Mononuclear cell (primary cell): ENCODE measurements around the gene PKIB. TPM values are rescaled to one million over a fixed set of nuclear protein-coding genes. Genes with fewer than 3 reads are reported as not detected.
"Not testable (repeated sequence)": the region's sequence is repeated elsewhere in the genome, so short reads cannot be mapped to it uniquely, and the experiment has no call there.

Source experiments
- H3K27me3 ChIP-seq: 2 replicates; pipeline ENCODE4 v1.6.0; 2011; ENCODE audit warnings: low read length, control low read depth; ENCODE audit not compliant: insufficient read depth
- H3K4me1 ChIP-seq: 2 replicates; pipeline ENCODE4 v1.5.1; 2011; ENCODE audit warnings: mild to moderate bottlenecking, low read length, control low read depth; ENCODE audit not compliant: insufficient read depth
- H3K4me3 ChIP-seq: 2 replicates; pipeline ENCODE4 v1.5.1; 2011; ENCODE audit warnings: mild to moderate bottlenecking, low read length, moderate library complexity
- H3K9me3 ChIP-seq: 2 replicates; pipeline ENCODE4 v1.5.1; 2011; ENCODE audit warnings: low read depth, mild to moderate bottlenecking, control low read depth, low read length
- total RNA-seq: library from RNA; depleted of rRNA; stranded (reverse); fragments of >200 nt; gene quantifications from one replicate; pipeline ENCODE4 v1.2.3, GENCODE V29; 2012

The PKIB gene
- total RNA-seq, result 2.1 TPM

GRCh38 chr6:122609881-122610689 lies at the start of gene PKIB:
Gene PKIB (plus strand): TSS chr6:122610405. CDS start chr6:122717795, 107,390 bp downstream.
- no peaks in the 10 kb centered on the region for H3K9me3 ChIP-seq
- H3K4me1 ChIP-seq, result peaks cover 15% of the 10 kb centered on the region
- H3K27me3 ChIP-seq, result peaks cover 61% of the 10 kb centered on the region
- H3K4me3 ChIP-seq, result peak within 1 kb of the TSS; percentile 34

- Histone ChIP-seq H3K4me1 (no peaks in the 10 kb centered on the region), H3K27me3 (no peaks in the 10 kb centered on the region), H3K4me3 (no peak overlapping the region), H3K9me3 (no peaks in the 10 kb centered on the region)
Observed at GRCh38 chr6:122563364-122564052, 46.7 kb upstream of the PKIB start.

- H3K4me3 ChIP-seq, result no peak overlapping the region
- no peaks in the 10 kb centered on the region for H3K9me3 ChIP-seq
- no peaks in the 10 kb centered on the region for H3K27me3 ChIP-seq
- H3K4me1 ChIP-seq, result no peaks in the 10 kb centered on the region
Observed at GRCh38 chr6:122564230-122564629, 46.0 kb upstream of the PKIB start.

GRCh38 chr6:122565708-122566107 lies 44.5 kb upstream of the PKIB start:
- Histone ChIP-seq H3K4me3 (no peak overlapping the region), H3K27me3 (no peaks in the 10 kb centered on the region), H3K4me1 (no peaks in the 10 kb centered on the region), H3K9me3 (no peaks in the 10 kb centered on the region)

GRCh38 chr6:122567034-122567433 lies 43.2 kb upstream of the PKIB start:
- Histone ChIP-seq H3K4me3 (no peak overlapping the region), H3K9me3 (no peaks in the 10 kb centered on the region)

GRCh38 chr6:122568350-122568749 lies 41.9 kb upstream of the PKIB start:
- no peak overlapping the region for H3K4me3 ChIP-seq
- no peaks in the 10 kb centered on the region for H3K27me3 ChIP-seq

More at GRCh38 chr6:122567034-122567433, 43.2 kb upstream of the PKIB start:
- Histone ChIP-seq H3K27me3 (no peaks in the 10 kb centered on the region), H3K4me1 (no peaks in the 10 kb centered on the region)

GRCh38 chr6:122568797-122569221 lies 41.4 kb upstream of the PKIB start:
- Histone ChIP-seq H3K4me1 (no peaks in the 10 kb centered on the region), H3K4me3 (no peak overlapping the region), H3K27me3 (no peaks in the 10 kb centered on the region), H3K9me3 (no peaks in the 10 kb centered on the region)

More at GRCh38 chr6:122568350-122568749, 41.9 kb upstream of the PKIB start:
- Histone ChIP-seq H3K4me1 (no peaks in the 10 kb centered on the region), H3K9me3 (no peaks in the 10 kb centered on the region)

- Histone ChIP-seq H3K27me3 (no peaks in the 10 kb centered on the region), H3K9me3 (no peaks in the 10 kb centered on the region), H3K4me3 (no peak overlapping the region), H3K4me1 (no peaks in the 10 kb centered on the region)
Observed at GRCh38 chr6:122569230-122569771, 40.9 kb upstream of the PKIB start.

- H3K4me3 ChIP-seq, result no peak overlapping the region
- no peaks in the 10 kb centered on the region for H3K4me1 ChIP-seq
- no peaks in the 10 kb centered on the region for H3K27me3 ChIP-seq
- no peaks in the 10 kb centered on the region for H3K9me3 ChIP-seq
Observed at GRCh38 chr6:122571888-122572287, 38.3 kb upstream of the PKIB start.

GRCh38 chr6:122576888-122577287 lies 33.3 kb upstream of the PKIB start:
- H3K27me3 ChIP-seq, result no peaks in the 10 kb centered on the region
- H3K4me1 ChIP-seq, result no peaks in the 10 kb centered on the region
- H3K4me3 ChIP-seq, result no peak overlapping the region
- H3K9me3 ChIP-seq, result no peaks in the 10 kb centered on the region

- Histone ChIP-seq H3K9me3 (no peaks in the 10 kb centered on the region), H3K27me3 (no peaks in the 10 kb centered on the region), H3K4me3 (no peak overlapping the region), H3K4me1 (no peaks in the 10 kb centered on the region)
Observed at GRCh38 chr6:122578961-122579360, 31.2 kb upstream of the PKIB start.

- H3K9me3 ChIP-seq, result no peaks in the 10 kb centered on the region
- H3K4me3 ChIP-seq, result no peak overlapping the region
- no peaks in the 10 kb centered on the region for H3K4me1 ChIP-seq
- no peaks in the 10 kb centered on the region for H3K27me3 ChIP-seq
Observed at GRCh38 chr6:122580737-122581136, 29.5 kb upstream of the PKIB start.

GRCh38 chr6:122589115-122589514 lies 21.1 kb upstream of the PKIB start:
- no peaks in the 10 kb centered on the region for H3K9me3 ChIP-seq
- no peaks in the 10 kb centered on the region for H3K27me3 ChIP-seq
- H3K4me1 ChIP-seq, result no peaks in the 10 kb centered on the region
- H3K4me3 ChIP-seq, result no peak overlapping the region

- not testable (repeated sequence) for H3K9me3 ChIP-seq, H3K4me1 ChIP-seq, H3K4me3 ChIP-seq, H3K27me3 ChIP-seq
Observed at GRCh38 chr6:122598295-122598694, 11.9 kb upstream of the PKIB start.

- H3K4me1 ChIP-seq, result no peaks in the 10 kb centered on the region
- H3K9me3 ChIP-seq, result no peaks in the 10 kb centered on the region
- no peak overlapping the region for H3K4me3 ChIP-seq
- H3K27me3 ChIP-seq, result peaks cover 13% of the 10 kb centered on the region
Observed at GRCh38 chr6:122604676-122605075, 5.5 kb upstream of the PKIB start.
